Activated naive CD4-positive, alpha-beta T cell treated with anti-CD3 and anti-CD28 coated beads, Interleukin-2, amount 10 ng/mL, durations not matched to agents 7 days and 5 days (primary cell): ENCODE data around the gene IL21R.
A peak's percentile ranks its signal among the peaks of the same experiment; 100 is the strongest.

Experiments
- CTCF ChIA-PET: fragments of 350-600 bp; sonication (Branson Sonifier 250); formaldehyde crosslinking; loops from one replicate; lab custom pipeline; 2021; ENCODE audit warnings: antibody characterized with exemption; lab: Charles Lee
- DNase-seq: peaks from one replicate; pipeline ENCODE4 v3.0.0-alpha.2; 2020
- H3K27ac Mint-ChIP-seq: one replicate; pipeline ENCODE4 v1.8.0; 2021; ENCODE audit warnings: mild to moderate bottlenecking, moderate library complexity, mixed read lengths
- H3K27me3 Mint-ChIP-seq: one replicate; pipeline ENCODE4 v1.8.0; 2021; ENCODE audit warnings: mild to moderate bottlenecking, mixed read lengths
- H3K36me3 Mint-ChIP-seq: one replicate; pipeline ENCODE4 v1.8.0; 2021; ENCODE audit warnings: mixed read lengths
- H3K4me1 Mint-ChIP-seq: one replicate; pipeline ENCODE4 v1.8.0; 2021; ENCODE audit warnings: mixed read lengths
- H3K4me3 Mint-ChIP-seq: one replicate; pipeline ENCODE4 v1.8.0; 2021; ENCODE audit warnings: mild to moderate bottlenecking, moderate library complexity, mixed read lengths
- H3K9me3 Mint-ChIP-seq: one replicate; pipeline ENCODE4 v1.8.0; 2021; ENCODE audit warnings: mixed read lengths

The IL21R gene

DNA sequence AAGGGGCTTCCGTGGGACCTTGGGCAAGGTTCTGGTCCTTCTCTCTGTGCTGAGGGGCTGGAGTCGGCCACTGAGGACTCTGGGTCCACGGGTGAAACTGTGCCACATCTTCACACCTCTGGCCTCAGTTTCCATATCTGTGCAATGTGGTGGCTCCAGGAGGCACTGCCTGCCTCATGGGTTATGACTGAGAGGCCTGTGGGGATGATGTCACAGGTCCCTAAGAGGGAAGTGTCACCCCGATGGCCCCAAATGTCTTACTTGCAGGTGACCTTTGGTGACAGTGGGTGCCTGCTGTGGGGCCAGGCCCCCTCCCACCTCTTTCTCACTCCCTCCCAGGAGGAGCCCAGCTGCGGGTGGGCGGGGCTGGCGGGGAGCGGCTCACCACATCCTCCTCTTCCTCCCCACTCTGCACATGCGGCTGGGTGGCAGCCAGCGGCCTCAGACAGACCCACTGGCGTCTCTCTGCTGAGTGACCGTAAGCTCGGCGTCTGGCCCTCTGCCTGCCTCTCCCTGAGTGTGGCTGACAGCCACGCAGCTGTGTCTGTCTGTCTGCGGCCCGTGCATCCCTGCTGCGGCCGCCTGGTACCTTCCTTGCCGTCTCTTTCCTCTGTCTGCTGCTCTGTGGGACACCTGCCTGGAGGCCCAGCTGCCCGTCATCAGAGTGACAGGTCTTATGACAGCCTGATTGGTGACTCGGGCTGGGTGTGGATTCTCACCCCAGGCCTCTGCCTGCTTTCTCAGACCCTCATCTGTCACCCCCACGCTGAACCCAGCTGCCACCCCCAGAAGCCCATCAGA is at the start of gene IL21R:
IL21R (plus strand) TSS at position 407 of the 801 bp plus-strand sequence. CDS start 27,898 bp downstream, outside the sequence.
- Mint-ChIP-seq H3K27me3 (peaks cover 4% of the 10 kb centered on the region), H3K4me1 (peaks cover 68% of the 10 kb centered on the region), H3K4me3 (peak within 1 kb of the TSS; percentile 99), H3K36me3 (peaks cover 30% of the 10 kb centered on the region), H3K27ac (peak within 1 kb of the TSS; percentile 97), H3K9me3 (no peaks in the 10 kb centered on the region)
- peak; percentile 91 for DNase-seq
- CTCF ChIA-PET = interaction anchor here (0.6 to 2.1 kb wide), 5 partner anchors 10 to 84 kb away, joined by 3 to 9 read pairs (median 3); no protein-coding TSS in a partner anchor

DNA sequence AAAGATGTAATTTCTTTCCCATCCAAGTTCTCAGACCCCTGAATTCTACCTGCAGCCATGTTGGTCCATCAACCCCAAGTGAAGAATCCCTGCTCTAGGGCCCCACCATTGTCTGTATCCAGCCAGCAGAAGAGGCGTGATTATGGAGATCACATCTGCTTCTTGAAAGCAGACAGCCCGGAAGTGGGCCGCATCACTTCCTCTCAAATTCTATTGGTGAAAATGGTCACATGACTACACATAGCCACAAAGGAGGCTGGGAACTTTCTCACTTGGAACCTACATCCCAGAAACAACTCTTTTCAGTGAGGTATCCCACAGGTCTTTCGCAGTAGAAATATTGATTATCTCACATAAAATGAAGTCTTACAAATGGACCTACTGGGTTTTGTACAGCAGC is 48.1 kb upstream of the IL21R start:
- DNase-seq = no peak
- Mint-ChIP-seq H3K36me3 (peaks cover 91% of the 10 kb centered on the region), H3K4me1 (peaks cover 19% of the 10 kb centered on the region), H3K27me3 (no peaks in the 10 kb centered on the region), H3K9me3 (no peaks in the 10 kb centered on the region), H3K4me3 (no peak overlapping the region), H3K27ac (peak overlapping the region; percentile 49)
- CTCF ChIA-PET = interaction anchor here (2.6 kb wide), 1 partner anchor 12 kb away, joined by 6 read pairs; no protein-coding TSS in a partner anchor

DNA sequence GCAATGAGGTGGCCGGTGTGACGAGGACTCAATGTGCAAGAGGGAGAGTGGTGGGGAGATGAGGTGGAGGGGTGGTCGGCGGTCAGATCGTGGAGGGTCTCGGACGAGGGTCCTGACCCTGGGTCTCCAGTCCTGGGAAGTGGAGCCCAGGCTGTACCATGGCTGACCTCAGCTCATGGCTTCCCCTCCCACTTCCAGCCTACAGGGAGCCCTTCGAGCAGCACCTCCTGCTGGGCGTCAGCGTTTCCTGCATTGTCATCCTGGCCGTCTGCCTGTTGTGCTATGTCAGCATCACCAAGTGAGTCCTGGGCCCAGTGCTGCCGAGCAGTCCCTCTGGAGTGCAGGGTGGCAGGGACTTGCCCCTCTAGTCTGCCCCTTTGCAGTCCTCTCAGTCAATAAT is 46.4 kb upstream of the IL21R start:
- CTCF ChIA-PET = interaction anchor here (1.2 to 3.5 kb wide), 7 partner anchors 10 to 201 kb away, joined by 5 to 29 read pairs (median 5); no protein-coding TSS in a partner anchor
- Mint-ChIP-seq H3K4me3 (no peak overlapping the region), H3K9me3 (no peaks in the 10 kb centered on the region), H3K27ac (peak overlapping the region; percentile 58), H3K36me3 (peaks cover 90% of the 10 kb centered on the region), H3K4me1 (peaks cover 13% of the 10 kb centered on the region), H3K27me3 (no peaks in the 10 kb centered on the region)
- DNase-seq = peak; percentile 61

DNA sequence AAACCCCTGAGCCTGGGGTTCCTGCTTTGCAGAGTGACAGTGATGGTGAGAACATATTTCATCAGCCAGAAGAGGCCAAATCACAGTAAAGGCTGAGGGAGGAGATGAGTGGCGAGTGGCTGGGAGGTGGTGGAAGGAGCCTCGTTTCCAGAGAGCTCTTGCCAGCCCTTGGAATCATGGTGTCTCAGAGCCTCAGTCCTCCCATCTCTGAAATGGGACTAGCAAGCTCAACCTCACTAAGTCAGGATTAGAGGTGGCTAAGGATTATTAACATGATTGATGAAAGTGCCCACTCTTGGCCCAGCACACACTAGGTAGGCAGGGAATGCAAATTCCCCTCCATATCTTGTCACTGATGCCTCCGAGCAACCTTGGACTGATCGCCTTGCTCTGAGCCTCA is 45.2 kb upstream of the IL21R start:
- no peak for DNase-seq
- Mint-ChIP-seq H3K27ac (no peak overlapping the region), H3K4me3 (no peak overlapping the region), H3K9me3 (no peaks in the 10 kb centered on the region), H3K27me3 (no peaks in the 10 kb centered on the region), H3K4me1 (peaks cover 16% of the 10 kb centered on the region), H3K36me3 (peaks cover 91% of the 10 kb centered on the region)
- CTCF ChIA-PET = interaction anchor here (0.6 to 3.5 kb wide), 8 partner anchors 9 to 201 kb away, joined by 3 to 29 read pairs (median 4); no protein-coding TSS in a partner anchor

- Mint-ChIP-seq H3K4me3 (no peak overlapping the region), H3K4me1 (peaks cover 28% of the 10 kb centered on the region), H3K9me3 (no peaks in the 10 kb centered on the region), H3K27me3 (no peaks in the 10 kb centered on the region), H3K27ac (peak overlapping the region; percentile 55), H3K36me3 (peaks cover 93% of the 10 kb centered on the region)
- CTCF ChIA-PET = no interaction called here
- no peak for DNase-seq
These were observed 42.9 kb upstream of the IL21R start for GRCh38 chr16:27359051-27359450.

DNA sequence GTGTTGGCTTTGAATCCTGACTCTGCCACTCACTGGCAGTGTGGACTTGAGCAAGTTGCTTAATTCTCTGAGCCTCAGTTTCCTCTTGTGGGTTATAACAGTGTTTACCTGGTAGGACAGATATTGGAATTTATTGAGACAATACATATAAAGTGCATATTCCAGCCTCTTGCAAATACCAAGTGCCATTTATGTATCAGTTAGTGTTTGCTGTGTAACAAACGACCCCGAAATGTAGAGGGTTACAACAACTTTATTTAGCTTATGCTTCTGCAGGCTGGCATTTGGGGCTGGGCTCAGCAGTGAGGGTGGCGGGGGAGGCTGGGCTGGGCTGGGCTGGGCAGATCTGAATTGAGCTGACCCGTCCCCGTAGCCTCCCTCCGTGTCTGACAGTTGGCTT is 42.4 kb upstream of the IL21R start:
- no peaks in the 10 kb centered on the region for H3K9me3 Mint-ChIP-seq
- H3K36me3 Mint-ChIP-seq = peaks cover 93% of the 10 kb centered on the region
- no peak overlapping the region for H3K4me3 Mint-ChIP-seq
- CTCF ChIA-PET = no interaction called here
- H3K4me1 Mint-ChIP-seq = peaks cover 31% of the 10 kb centered on the region
- no peak for DNase-seq
- peak overlapping the region; percentile 55 for H3K27ac Mint-ChIP-seq
- no peaks in the 10 kb centered on the region for H3K27me3 Mint-ChIP-seq

DNA sequence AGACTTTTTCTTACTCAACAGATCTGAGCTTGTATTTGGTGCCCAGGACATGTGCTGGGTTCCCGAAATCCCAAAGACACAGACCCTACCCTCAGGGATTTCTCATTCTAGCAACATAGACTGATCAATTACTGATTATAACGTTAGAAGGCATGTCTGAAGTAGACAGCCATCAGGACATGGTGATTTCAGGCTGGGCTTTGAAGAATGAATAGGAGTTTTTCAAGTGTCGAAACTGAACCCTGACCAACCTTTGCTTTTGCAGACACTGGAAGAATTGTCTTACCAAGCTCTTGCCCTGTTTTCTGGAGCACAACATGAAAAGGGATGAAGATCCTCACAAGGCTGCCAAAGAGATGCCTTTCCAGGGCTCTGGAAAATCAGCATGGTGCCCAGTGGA is 40.0 kb upstream of the IL21R start:
- H3K9me3 Mint-ChIP-seq = peaks cover 2% of the 10 kb centered on the region
- peak overlapping the region; percentile 76 for H3K27ac Mint-ChIP-seq
- DNase-seq = no peak
- H3K4me3 Mint-ChIP-seq = no peak overlapping the region
- peaks cover 51% of the 10 kb centered on the region for H3K4me1 Mint-ChIP-seq
- H3K27me3 Mint-ChIP-seq = no peaks in the 10 kb centered on the region
- CTCF ChIA-PET = interaction anchor here (1.1 to 1.5 kb wide), 2 partner anchors 127 to 183 kb away, joined by 3 to 4 read pairs; no protein-coding TSS in a partner anchor
- peaks cover 85% of the 10 kb centered on the region for H3K36me3 Mint-ChIP-seq

GRCh38 chr16:27362570-27363245 is 39.3 kb upstream of the IL21R start:
- no peak for DNase-seq
- Mint-ChIP-seq H3K36me3 (peaks cover 79% of the 10 kb centered on the region), H3K4me1 (peaks cover 58% of the 10 kb centered on the region), H3K27ac (peak overlapping the region; percentile 76), H3K9me3 (peaks cover 2% of the 10 kb centered on the region), H3K4me3 (no peak overlapping the region), H3K27me3 (no peaks in the 10 kb centered on the region)
- CTCF ChIA-PET = interaction anchor here (1.5 kb wide), 1 partner anchor 128 kb away, joined by 4 read pairs; no protein-coding TSS in a partner anchor

DNA sequence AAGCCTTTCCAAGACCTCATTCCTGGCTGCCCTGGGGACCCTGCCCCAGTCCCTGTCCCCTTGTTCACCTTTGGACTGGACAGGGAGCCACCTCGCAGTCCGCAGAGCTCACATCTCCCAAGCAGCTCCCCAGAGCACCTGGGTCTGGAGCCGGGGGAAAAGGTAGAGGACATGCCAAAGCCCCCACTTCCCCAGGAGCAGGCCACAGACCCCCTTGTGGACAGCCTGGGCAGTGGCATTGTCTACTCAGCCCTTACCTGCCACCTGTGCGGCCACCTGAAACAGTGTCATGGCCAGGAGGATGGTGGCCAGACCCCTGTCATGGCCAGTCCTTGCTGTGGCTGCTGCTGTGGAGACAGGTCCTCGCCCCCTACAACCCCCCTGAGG is 38.7 kb upstream of the IL21R start:
- CTCF ChIA-PET = no interaction called here
- no peaks in the 10 kb centered on the region for H3K27me3 Mint-ChIP-seq
- H3K36me3 Mint-ChIP-seq = peaks cover 74% of the 10 kb centered on the region
- no peak overlapping the region for H3K4me3 Mint-ChIP-seq
- H3K9me3 Mint-ChIP-seq = peaks cover 2% of the 10 kb centered on the region
- peak overlapping the region; percentile 99 for H3K27ac Mint-ChIP-seq
- DNase-seq = no peak
- H3K4me1 Mint-ChIP-seq = peaks cover 64% of the 10 kb centered on the region

DNA sequence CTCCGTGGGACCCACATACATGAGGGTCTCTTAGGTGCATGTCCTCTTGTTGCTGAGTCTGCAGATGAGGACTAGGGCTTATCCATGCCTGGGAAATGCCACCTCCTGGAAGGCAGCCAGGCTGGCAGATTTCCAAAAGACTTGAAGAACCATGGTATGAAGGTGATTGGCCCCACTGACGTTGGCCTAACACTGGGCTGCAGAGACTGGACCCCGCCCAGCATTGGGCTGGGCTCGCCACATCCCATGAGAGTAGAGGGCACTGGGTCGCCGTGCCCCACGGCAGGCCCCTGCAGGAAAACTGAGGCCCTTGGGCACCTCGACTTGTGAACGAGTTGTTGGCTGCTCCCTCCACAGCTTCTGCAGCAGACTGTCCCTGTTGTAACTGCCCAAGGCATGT is 38.2 kb upstream of the IL21R start:
- no peak overlapping the region for H3K4me3 Mint-ChIP-seq
- peaks cover 68% of the 10 kb centered on the region for H3K4me1 Mint-ChIP-seq
- peaks cover 2% of the 10 kb centered on the region for H3K9me3 Mint-ChIP-seq
- peak overlapping the region; percentile 99 for H3K27ac Mint-ChIP-seq
- no peaks in the 10 kb centered on the region for H3K27me3 Mint-ChIP-seq
- H3K36me3 Mint-ChIP-seq = peaks cover 68% of the 10 kb centered on the region
- DNase-seq = no peak
- CTCF ChIA-PET = no interaction called here

GRCh38 chr16:27364493-27365141 is 37.4 kb upstream of the IL21R start:
- H3K36me3 Mint-ChIP-seq = peaks cover 63% of the 10 kb centered on the region
- no peaks in the 10 kb centered on the region for H3K27me3 Mint-ChIP-seq
- H3K9me3 Mint-ChIP-seq = peaks cover 5% of the 10 kb centered on the region
- CTCF ChIA-PET = interaction anchor here (10.0 kb wide), 1 partner anchor 131 kb away, joined by 122 read pairs; no protein-coding TSS in a partner anchor
- no peak overlapping the region for H3K4me3 Mint-ChIP-seq
- H3K4me1 Mint-ChIP-seq = peaks cover 76% of the 10 kb centered on the region
- no peak for DNase-seq
- peak overlapping the region; percentile 99 for H3K27ac Mint-ChIP-seq

DNA sequence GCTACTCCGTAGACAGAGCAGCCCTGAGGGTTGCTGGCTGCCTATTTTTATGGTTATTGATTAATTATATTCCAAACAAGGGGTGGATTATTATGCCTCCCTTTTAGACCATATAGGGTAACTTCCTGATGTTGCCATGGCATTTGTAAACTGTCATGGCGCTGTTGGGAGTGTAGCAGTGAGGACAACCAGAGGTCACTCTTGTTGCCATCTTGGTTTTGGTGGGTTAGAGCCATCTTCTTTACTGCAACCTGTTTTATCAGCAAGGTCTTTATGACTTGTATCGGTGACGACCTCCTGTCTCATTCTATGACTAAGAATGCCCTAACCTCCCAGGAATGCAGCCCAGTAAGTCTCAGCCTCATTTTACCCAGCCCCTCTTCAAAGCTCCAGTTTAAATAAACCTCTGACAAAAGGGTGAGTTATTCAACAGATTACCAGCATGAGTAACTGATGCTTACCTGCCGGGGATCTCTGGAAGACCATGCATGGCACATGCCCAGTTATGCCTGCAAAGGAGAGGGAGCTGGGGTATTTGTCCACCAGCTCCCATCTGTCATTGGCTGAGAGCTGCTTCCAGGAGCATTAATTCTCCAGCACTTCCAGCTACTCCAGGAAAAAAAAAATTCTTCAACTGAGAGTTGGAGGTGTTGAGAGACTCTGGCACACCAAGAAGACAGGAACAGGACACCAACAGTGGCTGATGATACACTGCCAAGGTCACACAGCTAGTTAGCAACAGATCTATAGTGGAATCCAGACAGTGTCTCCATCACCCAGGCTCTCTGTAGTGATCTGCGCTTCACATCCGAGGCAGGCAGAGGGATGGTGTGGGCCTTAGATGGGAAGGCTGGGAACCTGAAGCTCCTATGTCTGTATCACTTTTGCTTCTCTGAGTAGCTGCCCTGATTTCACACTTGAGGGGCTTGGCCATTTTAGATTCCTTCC is 36.6 kb upstream of the IL21R start:
- CTCF ChIA-PET = interaction anchor here (0.7 to 10.0 kb wide), 8 partner anchors 10 to 210 kb away, joined by 3 to 122 read pairs (median 18); no protein-coding TSS in a partner anchor
- Mint-ChIP-seq H3K27ac (peak overlapping the region; percentile 99), H3K4me1 (peaks cover 84% of the 10 kb centered on the region), H3K27me3 (no peaks in the 10 kb centered on the region), H3K36me3 (peaks cover 64% of the 10 kb centered on the region), H3K4me3 (no peak overlapping the region), H3K9me3 (peaks cover 13% of the 10 kb centered on the region)
- DNase-seq = no peak
